Keratinocyte (primary cell): ENCODE data around the gene TRAF7. TPM values are rescaled to one million over a fixed set of nuclear protein-coding genes. Genes with fewer than 3 reads are reported as not detected.

ENCODE experiments used
- DNase-seq: peaks from one replicate; pipeline ENCODE4 v3.0.0-alpha.2; 2011; ENCODE audit warnings: low read depth, missing footprints, low spot score
- FAIRE-seq: peaks from 2 replicates; lab custom pipeline; 2011; peaks lifted over from hg19 to GRCh38; lab: Jason Lieb, UNC
- H2AFZ ChIP-seq: 2 replicates; pipeline ENCODE4 v1.6.0; 2012; ENCODE audit warnings: low read length, control low read depth, inconsistent platforms; ENCODE audit not compliant: control insufficient read depth
- H3K27ac ChIP-seq: 2 replicates; pipeline ENCODE4 v1.5.1; 2011; ENCODE audit warnings: low read length; ENCODE audit not compliant: control insufficient read depth, insufficient read depth
- H3K27me3 ChIP-seq: 3 replicates; pipeline ENCODE4 v1.6.0; 2011; ENCODE audit warnings: low read length; ENCODE audit not compliant: control insufficient read depth, insufficient read depth; ENCODE audit errors: extremely low read depth
- H3K36me3 ChIP-seq, 2 experiments: 2 replicates in 1 of 2; 3 replicates in 1 of 2; pipeline ENCODE4 v1.5.1; 2011; ENCODE audit warnings: low read length in 2 of 2, mild to moderate bottlenecking in 1 of 2; ENCODE audit not compliant: control insufficient read depth in 2 of 2, insufficient read depth in 2 of 2; ENCODE audit errors: extremely low read depth in 1 of 2
- H3K4me1 ChIP-seq: 3 replicates; pipeline ENCODE4 v1.5.1; 2011; ENCODE audit warnings: low read length; ENCODE audit not compliant: control insufficient read depth, insufficient read depth; ENCODE audit errors: extremely low read depth
- H3K4me2 ChIP-seq: 3 replicates; pipeline ENCODE4 v1.6.0; 2011; ENCODE audit warnings: low read depth, low read length; ENCODE audit not compliant: control insufficient read depth, insufficient read depth; ENCODE audit errors: extremely low read depth
- H3K4me3 ChIP-seq, 3 experiments: fragments of 200-600 bp in 1 of 3; sonication (generic) in 1 of 3; 2 replicates in 2 of 3; 3 replicates in 1 of 3; pipeline ENCODE4 v1.5.1; 2011 to 2016; ENCODE audit warnings: low read length in 3 of 3, mild to moderate bottlenecking in 3 of 3, control low read depth in 2 of 3, inconsistent platforms in 1 of 3, low read depth in 1 of 3, mixed read lengths in 1 of 3, mixed run types in 1 of 3, moderate library complexity in 1 of 3; ENCODE audit not compliant: control insufficient read depth in 2 of 3, insufficient read depth in 2 of 3; ENCODE audit errors: extremely low read depth in 1 of 3
- H3K79me2 ChIP-seq: 2 replicates; pipeline ENCODE4 v1.6.0; 2012; ENCODE audit warnings: low read length; ENCODE audit not compliant: control insufficient read depth, insufficient read depth
- H3K9ac ChIP-seq: 3 replicates; pipeline ENCODE4 v1.6.0; 2011; ENCODE audit warnings: low read length; ENCODE audit not compliant: control insufficient read depth, insufficient read depth; ENCODE audit errors: extremely low read depth
- H3K9me1 ChIP-seq: 3 replicates; pipeline ENCODE4 v1.6.0; 2011; ENCODE audit warnings: low read length; ENCODE audit not compliant: control insufficient read depth, insufficient read depth; ENCODE audit errors: extremely low read depth
- H3K9me3 ChIP-seq: 2 replicates; pipeline ENCODE4 v1.5.1; 2012; ENCODE audit warnings: low read depth, low read length; ENCODE audit not compliant: control insufficient read depth
- H4K20me1 ChIP-seq: 3 replicates; pipeline ENCODE4 v1.6.0; 2011; ENCODE audit warnings: low read length; ENCODE audit not compliant: control insufficient read depth, insufficient read depth; ENCODE audit errors: extremely low read depth
- CTCF ChIP-seq, 3 experiments: IDR thresholded peaks in 1 of 3; conservative IDR thresholded peaks in 1 of 3; optimal IDR thresholded peaks in 1 of 3; 2 replicates in 2 of 3; 3 replicates in 1 of 3; pipeline versions ENCODE3 to v1.5.1; 2011; ENCODE audit warnings: low read length in 3 of 3, mild to moderate bottlenecking in 3 of 3, moderate library complexity in 2 of 3, control low read depth in 1 of 3, inconsistent platforms in 1 of 3; ENCODE audit not compliant: insufficient read depth in 2 of 3; ENCODE audit errors: extremely low read depth in 1 of 3
- EZH2 ChIP-seq: IDR thresholded peaks from one replicate; pipeline ENCODE4 v1.6.1; 2012; ENCODE audit warnings: inconsistent platforms, mild to moderate bottlenecking, low read length, moderate library complexity
- dilution Hi-C: fragments of 300-500 bp; cut with MboI; formaldehyde crosslinking; loops from one replicate; pipeline ENCODE4 v1.7.0; 2020; ENCODE audit warnings: low sequenced_read_pairs; ENCODE audit not compliant: extremely low pct_ligation_motif_present
- polyA plus RNA-seq, 5 experiments: library from polyadenylated mRNA; depleted of rRNA in 3 of 5; stranded (reverse) in 3 of 5; stranded (forward) in 1 of 5; unstranded in 1 of 5; fragments of >200 nt; gene quantifications; 1 replicate in 1 of 5; 2 replicates in 3 of 5; 3 replicates in 1 of 5; pipeline versions ENCODE4 v1.2.1 to v1.2.3, GENCODE V29; 2011 to 2012; ENCODE audit warnings: missing spikeins in 2 of 5, low read depth in 1 of 5, low replicate concordance in 1 of 5

The TRAF7 gene
- polyA plus RNA-seq, 1 donor (not counting 4 experiments of a cell fraction or from before 2014, with no cell fraction given): 38.4 TPM

- H3K36me3 ChIP-seq: peaks cover 12 to 26% of the 10 kb centered on the region in 2 experiments
Measured at GRCh38 chr16:2208308-2208707, 52.7 kb downstream of the TRAF7 start.

GRCh38 chr16:2208772-2209171 lies 53.2 kb downstream of the TRAF7 start:
- dilution Hi-C loops: no loop called here
- H3K9me3 ChIP-seq: no peaks in the 10 kb centered on the region
- no peaks in the 10 kb centered on the region for H3K9me1 ChIP-seq
- H3K4me1 ChIP-seq: peaks cover 23% of the 10 kb centered on the region
- no peaks in the 10 kb centered on the region for H3K27me3 ChIP-seq
- H3K36me3 ChIP-seq: peaks cover 12 to 26% of the 10 kb centered on the region in 2 experiments
- no peak for TF ChIP-seq EZH2
- TF ChIP-seq CTCF (optimal IDR thresholded peaks at IDR 0.05 in 1 of 3, IDR thresholded peaks at IDR 0.05 in 1 of 3, conservative IDR thresholded peaks at IDR 0.05 in 1 of 3; ENCODE audit: extremely low read depth in 1 of 3, insufficient read depth in 2 of 3, low read length in 3 of 3): no peak
- peaks cover 19% of the 10 kb centered on the region for H3K79me2 ChIP-seq
- H3K4me3 ChIP-seq: no peak overlapping the region
- H3K27ac ChIP-seq: no peak overlapping the region
- no peak overlapping the region for H3K4me2 ChIP-seq
- H3K9ac ChIP-seq: no peak overlapping the region
- DNase-seq (no peak), FAIRE-seq (no peak)
- H4K20me1 ChIP-seq: no peaks in the 10 kb centered on the region
- H2AFZ ChIP-seq: no peak overlapping the region

More at GRCh38 chr16:2208308-2208707, 52.7 kb downstream of the TRAF7 start:
- Histone ChIP-seq H3K9me3 (no peaks in the 10 kb centered on the region), H3K79me2 (peaks cover 14% of the 10 kb centered on the region), H3K9me1 (no peaks in the 10 kb centered on the region), H3K4me2 (no peak overlapping the region), H2AFZ (no peak overlapping the region), H3K4me3 (no peak overlapping the region), H3K4me1 (peaks cover 21% of the 10 kb centered on the region), H3K27me3 (no peaks in the 10 kb centered on the region), H4K20me1 (no peaks in the 10 kb centered on the region), H3K27ac (no peak overlapping the region), H3K9ac (no peak overlapping the region)
- TF ChIP-seq EZH2: no peak
- no peak for TF ChIP-seq CTCF (optimal IDR thresholded peaks at IDR 0.05 in 1 of 3, IDR thresholded peaks at IDR 0.05 in 1 of 3, conservative IDR thresholded peaks at IDR 0.05 in 1 of 3; ENCODE audit: extremely low read depth in 1 of 3, insufficient read depth in 2 of 3, low read length in 3 of 3)
- FAIRE-seq: no peak
- no peak for DNase-seq
- dilution Hi-C loops: no loop called here
